ENCODE results near the gene SEC14L2.
A peak's percentile ranks its signal among the peaks of the same experiment; 100 is the strongest.
"Not testable (repeated sequence)": the region's sequence is repeated elsewhere in the genome, so short reads cannot be mapped to it uniquely, and the experiment has no call there.

SEC14L2 gene

DNA sequence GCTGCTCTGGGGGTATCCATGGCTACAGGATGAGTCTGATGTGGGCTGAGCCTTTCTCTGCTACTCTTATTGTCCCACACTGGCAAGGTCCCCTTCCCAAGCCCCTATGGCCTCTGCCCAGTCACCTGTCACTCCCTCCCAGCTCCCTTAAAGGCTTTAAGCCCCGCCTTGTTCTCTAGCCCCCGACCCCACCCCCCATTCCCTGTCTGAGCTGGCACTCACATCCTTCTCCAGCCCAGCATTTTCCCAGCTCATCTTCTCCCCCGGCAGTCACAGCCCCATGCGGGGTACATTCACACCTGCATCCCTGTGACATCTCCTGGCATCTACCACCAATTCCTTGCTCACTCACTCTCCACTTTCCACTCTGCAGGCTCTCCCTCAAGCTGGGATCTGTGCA lies 33.1 kb downstream of the SEC14L2 start:
- DNase-seq, result no peak

DNA sequence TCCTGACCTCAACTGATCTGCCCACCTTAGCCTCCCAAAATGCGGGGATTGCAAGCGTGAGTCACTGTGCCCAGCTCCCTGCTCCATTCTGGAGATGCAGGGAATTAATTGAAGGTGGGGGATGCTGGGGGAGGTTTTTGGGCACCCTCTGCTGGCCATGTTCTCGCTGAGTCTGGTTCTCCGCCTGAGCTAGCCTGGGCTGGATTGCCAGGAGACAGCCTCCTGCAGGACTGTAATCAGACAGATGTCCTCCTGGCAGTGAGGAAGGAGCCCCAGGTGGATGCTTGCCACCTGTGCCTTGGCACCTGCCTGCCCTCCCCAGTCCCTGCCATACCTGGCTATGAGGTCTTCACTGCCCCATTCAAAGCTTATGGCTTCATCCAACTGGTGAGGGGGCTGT lies 34.1 kb downstream of the SEC14L2 start:
- no peak for DNase-seq

DNA sequence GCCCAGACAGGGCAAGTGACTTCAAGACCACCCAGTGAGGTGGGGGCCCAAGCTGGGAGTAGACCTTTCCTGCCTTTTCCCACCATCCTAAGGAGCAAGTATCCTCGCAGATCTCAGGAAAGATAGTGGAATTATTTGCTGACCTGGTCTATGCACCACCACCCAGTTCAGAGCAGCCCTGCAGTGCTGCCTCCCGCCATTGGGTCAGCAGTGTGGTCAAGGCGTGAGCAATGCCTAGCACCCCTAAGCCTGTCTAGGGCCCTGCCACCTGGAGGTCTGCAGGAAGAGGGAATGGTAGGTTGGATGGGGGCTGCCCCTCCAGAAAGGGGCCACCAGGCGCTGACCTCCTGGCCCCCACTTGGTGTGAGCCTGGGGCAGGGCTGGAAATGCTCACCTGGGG lies 35.3 kb downstream of the SEC14L2 start:
- no peak for DNase-seq

DNA sequence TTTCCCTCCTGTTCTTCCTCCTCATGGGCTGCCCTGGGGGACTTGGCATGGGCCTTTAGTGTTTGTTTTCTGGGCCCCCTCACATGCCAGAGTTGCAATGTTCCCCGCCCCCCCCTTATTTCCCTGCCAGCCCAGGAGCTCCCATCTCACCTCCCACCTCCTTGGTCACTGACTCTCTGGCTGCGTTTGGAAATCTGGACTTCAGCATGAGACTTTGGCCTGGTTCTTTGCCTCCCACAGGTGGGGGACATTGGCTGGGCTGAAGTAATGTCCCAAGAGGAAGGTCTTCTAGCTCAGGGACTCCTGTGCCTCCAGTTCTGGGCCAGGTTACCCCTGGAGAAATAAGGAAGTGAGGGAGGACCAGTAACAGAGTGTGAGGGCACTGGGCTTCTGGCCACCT lies 35.7 kb downstream of the SEC14L2 start:
- DNase-seq, result no peak

DNA sequence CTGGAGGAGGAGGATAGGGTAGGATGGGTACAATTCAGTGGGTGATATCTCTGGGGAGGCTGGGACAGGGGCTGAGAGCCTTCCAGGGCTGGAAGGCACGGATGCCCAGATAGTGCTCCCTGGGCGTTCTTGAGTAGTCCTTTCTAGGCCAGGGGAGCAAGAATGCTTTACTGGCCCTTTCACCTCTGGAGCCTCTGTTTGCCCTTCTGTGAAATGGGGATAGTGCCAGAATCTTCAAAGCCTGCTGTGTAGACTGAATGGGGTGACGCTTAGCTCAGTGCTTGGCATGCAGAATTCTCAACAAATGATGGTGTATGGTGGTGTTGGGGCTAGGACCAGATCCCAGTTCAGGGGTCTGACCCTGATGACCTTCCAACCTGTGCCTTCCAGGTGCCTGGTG lies 36.4 kb downstream of the SEC14L2 start:
- DNase-seq, result no peak

DNA sequence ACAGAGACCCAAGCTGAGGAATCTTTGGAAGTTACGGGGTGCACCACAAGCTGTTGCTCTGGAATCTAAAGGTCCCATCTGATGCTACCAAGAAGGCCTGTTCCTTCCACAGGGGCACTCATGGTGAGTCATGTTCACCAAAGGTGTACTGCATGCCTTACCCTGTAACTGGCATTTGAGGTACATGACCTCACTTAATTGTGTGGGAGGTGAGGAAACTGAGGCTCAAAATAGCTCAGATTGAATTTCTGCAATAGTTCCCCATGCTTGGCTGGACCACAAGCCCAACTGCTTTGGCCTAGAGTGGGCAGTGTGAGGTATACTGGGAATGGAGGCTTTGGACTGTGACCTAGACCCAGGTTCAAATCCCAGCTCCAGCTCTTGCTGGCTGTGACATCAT lies 37.0 kb downstream of the SEC14L2 start:
- no peak for DNase-seq

DNA sequence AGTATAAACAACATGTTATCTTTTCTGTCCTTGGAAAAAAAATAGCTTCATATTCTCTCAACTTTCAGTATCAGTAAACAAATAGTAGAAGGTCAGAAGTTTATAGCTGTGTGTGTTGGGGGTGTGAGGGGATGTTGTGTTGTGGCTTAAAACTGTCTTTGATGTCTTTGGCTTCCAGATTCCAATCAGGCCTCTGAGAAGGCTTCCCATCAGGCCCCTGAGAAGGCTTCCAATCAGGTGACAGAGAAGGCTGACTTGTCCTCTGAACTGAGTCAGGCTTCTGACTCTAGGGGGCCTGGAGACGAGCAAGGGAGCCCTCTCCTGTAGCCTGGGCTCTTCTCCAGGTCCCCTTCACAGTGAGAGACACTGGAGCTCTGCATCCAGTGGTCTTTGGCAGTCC lies 38.0 kb downstream of the SEC14L2 start:
- no peak for DNase-seq

DNA sequence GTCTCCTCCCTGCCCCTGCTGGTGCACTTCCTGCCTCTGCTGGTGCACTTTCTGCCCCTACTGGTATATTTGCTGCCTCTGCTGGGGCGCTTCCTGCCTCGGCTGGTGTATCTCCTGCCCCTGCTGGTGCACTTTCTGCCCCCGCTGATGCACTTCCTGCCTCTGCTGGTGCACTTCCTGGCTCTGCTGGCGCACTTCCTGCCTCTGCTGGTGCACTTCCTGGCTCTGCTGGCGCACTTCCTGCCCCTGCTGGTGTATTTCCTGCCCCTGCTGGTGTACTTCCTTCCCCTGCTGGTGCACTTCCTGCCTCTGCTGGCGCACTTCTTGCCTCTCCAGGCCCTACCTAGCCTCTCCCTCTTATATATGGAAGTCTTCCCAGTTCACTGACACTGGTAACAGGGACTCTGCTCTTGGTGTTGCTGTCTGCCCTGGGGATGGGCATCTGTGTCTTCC lies 38.9 kb downstream of the SEC14L2 start:
- DNase-seq, result peak; percentile 93

DNA sequence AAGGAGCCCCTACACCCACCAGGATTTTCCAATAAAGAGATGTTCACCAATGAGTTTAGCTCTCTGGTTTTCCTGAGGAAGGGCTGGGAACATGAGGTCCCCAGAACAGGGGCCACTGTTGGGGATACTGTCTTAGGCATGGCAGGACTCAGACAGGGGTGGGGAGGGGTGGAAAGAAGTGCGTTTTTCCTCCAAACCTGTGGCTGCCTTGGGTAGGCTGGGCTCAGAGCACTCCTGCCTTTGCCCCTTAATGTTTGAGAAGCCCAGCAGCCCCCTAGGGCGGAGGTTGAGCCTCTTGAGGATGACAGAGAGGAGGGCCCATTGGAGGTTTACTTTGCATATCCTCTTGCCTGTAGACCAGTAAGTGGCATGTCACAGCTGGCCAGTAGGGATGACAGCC lies 39.4 kb downstream of the SEC14L2 start:
- no peak for DNase-seq

DNA sequence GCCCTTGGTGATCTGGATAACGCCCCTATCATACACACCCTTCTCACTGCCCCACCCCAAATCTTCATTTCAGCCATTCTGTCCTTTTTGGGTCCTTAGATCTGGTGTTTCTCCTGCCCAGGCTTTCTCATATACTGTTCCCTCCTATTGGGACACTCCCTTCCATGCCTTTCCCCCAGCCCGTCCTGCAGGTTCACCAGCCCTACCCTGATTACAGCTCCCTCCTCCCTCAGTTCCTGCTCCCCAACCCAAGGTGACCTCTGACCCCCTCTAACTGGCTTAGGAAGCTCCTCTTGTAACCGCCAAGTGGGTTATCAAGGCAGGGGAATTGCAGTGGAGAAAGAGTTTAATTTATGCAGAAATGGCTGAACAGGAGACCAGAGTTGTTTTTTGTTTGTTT lies 41.7 kb downstream of the SEC14L2 start:
- no peak for DNase-seq

DNA sequence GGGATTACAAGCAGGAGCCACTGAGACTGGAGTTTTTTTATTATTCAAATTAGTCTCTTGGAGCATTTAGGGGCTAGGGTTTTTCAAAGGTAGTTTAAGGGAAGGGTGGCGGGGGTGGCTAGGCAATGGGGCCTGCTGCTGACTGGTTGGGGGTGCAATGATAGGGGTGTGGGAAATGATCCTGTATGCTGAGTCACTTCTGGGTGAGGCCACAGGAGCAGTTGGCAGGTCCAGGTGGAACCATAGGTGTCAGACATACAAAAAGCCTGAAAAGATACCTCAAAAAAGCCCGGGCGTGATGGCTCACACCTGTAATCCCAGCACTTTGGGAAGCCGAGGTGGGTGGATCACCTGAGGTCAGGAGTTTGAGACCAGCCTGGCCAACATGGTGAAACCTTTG lies 42.4 kb downstream of the SEC14L2 start:
- no peak for DNase-seq

DNA sequence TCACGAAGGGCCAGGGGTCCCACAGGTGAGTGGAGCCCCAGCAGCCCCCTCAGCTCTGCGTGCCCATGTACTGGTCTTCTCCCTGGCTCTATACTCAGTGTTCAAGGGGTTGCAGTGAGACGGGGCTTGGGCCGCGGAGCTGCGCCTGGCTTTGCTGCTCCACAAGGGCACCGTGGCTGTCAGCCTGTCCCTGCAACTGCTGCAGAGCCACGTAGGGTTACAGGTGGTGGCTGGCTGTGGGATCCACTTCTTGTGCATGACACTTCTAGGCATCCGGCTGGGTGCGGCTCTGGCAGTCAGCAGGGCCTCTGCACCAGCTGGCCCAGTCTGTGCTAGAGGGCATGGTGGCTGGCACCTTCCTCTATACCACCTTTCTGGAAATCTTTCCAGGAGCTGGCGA lies 43.0 kb downstream of the SEC14L2 start:
- DNase-seq, result no peak

DNA sequence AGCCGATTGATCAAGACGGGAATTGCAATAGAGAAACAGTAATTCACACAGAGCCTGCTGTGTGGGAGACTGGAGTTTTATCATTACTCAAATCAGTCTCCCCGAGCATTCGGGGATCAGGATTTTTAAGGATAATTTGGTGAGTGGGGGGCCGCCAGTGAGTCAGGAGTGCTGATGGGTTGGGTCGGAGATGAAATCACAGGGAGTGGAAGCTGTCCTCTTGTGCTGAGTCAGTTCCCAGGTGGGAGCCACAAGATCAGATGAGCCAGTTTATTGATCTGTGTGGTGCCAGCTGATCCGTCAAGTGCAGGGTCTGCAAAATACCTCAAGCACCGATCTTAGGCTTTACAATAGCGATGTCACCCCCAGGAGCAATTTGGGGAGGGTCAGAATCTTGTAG lies 44.3 kb downstream of the SEC14L2 start:
- DNase-seq, result no peak

DNA sequence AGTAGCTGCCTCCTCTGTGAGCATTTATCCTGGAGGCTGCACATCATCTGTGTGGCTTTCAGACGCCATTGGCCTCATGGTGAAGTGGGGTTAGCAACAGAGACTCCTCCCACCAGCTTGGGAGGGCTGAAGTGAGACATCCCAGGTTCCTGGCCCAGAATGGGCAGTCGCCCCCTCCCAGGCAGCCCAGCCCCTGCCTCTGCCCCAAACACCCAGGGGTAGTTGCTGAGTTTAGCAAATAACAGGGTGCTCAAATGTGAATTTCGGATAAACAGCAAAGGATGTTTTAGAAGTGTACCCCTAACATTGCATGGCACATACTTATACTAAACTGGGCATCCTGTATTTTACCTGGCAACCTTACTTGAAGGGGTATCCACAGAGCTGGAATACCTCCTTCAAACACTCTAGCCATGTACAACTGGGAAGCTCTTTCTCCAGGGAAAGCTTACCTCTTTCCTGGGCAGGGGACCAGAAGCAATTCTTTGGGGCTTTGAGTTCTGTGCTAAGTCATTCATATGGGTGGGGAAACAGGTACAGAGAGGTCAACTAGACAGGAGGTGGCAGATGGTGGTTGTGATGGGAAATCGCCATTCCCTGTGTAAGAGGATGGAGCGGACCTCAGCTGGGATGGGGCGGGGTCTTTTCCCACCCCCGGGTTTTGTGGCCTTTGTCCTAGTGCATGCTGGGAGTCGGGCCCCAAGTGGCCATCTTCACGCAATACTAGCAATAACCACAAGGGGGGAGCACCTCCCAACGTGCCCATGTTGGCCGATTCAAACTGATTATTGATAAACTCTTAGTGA lies 48.0 kb downstream of the SEC14L2 start:
- DNase-seq, result peak; percentile 82

DNA sequence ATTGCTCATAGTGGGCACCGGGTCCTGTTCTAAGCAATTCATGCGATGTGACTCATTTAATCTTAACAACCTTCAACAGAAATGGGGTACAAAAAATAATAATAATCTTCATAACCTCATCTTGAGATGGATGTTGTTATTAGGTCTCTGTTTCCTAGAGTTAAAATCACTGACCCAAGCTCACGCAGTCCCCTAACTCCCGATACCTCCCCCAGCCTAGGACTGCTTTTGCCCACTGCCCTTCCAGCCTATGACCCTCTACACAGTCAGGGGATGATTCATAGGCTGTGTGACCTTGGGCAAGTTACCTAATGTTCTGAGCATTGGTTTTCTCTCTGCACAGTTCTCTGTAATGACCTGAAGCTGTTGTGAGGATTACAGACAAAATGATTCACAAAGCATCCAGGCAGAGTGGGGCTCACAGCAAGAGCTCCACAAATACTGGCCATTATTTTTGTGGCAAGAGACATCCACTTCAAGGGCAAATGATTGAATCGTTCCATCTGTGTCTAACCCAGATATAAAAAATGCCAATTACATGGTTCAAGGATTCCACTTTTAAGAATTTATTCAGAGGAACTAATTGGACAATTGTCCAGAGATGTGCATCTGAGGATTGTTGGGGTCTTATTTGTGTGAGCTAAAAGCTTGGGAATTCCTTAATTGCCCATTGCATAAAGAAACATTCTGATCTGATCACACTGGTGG lies 48.8 kb downstream of the SEC14L2 start:
- no peak for DNase-seq

DNA sequence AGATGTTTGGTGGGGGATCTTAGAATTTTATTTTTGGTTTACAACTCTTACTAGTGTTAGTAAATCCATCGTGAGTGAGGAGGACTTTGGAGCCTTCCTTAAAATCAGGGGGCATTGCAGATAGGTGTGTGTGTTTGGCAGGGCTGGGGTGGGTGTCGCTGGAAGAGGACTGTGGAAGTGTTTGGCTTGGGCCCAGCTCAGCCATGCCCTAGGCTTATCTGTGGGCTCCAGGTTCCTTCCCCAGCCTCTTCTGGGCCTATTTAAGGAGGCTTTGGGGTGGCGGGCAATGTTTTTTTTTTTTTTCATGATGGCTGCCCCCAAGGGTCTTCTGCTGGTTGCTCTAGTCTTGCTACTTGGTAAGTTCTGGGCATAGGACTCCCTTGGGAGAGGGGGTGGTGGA lies 50.8 kb downstream of the SEC14L2 start:
- DNase-seq, result no peak

DNA sequence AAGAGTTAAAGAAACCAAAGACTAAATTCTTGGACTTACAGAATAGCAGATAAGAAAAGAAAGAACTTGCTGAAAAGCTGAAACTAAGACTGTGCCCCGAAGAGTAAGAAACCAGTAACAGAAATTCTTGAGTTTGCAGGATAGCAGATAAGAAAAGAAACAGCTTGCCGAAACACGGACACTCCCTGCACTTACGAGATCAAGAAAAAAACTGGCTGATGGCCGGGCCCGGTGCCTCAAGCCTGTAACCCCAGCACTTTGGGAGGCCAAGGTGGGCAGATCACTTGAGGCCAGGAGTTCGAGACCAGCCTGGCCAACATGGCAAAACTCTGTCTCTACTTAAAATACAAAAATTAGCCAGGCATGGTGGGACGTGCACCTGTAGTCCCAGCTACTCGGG lies 54.7 kb downstream of the SEC14L2 start:
- DNase-seq, result not testable (repeated sequence)

DNA sequence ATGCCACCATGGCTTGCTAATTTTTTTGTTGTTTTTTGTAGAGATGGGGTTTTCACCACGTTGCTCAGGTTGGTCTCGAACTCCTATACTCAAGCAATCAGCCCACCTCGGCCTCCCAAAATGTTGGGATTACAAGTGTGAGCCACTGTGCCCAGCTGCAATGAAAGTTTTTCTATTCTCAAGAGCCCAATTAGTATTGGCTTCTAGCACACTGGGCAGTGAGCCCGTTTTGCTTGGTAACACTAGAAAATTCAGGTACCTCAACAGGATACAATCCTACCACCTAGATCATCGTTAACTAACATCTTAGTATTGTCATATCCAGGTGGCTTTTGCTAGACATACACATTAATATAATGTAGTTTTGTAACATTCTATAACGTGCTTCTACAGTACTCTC lies 56.0 kb downstream of the SEC14L2 start:
- DNase-seq, result no peak

DNA sequence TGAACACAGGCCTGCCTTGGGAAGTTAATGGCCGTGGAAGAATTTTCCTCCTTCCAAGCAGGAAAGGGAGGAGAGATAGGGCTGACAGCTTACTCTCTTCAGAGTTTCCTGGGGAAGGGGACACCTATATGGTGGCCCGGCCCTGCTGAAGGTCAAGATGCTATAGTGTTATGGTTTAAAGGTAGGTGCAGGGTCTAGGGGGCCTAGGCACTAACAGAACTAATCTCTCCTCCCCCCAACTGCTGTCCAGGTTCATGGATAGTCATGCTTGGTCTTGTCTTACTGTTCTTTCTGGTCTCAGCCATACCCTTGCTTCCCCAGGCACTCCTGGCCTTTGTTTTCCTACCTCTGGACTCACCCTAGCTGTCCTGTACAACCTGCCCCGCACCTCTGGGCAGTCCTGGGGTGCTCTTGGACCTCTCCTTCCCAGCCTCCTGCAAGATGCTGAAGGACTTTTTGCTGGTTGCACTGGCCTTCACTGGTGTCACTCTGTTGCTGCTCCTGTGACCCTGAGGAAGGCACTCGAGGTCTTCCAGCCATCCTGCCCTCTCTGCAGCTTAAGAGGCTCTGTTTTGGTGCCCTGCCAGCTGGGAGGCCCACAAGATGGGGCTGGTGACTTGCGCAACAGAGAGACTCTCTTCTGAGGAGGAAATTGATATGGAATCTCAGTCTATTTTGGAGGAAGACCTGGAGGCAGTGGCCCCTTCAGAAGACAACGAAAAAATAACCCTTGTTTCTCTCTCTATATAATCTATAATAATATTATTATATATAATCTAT lies 57.1 kb downstream of the SEC14L2 start:
- no peak for DNase-seq

DNA sequence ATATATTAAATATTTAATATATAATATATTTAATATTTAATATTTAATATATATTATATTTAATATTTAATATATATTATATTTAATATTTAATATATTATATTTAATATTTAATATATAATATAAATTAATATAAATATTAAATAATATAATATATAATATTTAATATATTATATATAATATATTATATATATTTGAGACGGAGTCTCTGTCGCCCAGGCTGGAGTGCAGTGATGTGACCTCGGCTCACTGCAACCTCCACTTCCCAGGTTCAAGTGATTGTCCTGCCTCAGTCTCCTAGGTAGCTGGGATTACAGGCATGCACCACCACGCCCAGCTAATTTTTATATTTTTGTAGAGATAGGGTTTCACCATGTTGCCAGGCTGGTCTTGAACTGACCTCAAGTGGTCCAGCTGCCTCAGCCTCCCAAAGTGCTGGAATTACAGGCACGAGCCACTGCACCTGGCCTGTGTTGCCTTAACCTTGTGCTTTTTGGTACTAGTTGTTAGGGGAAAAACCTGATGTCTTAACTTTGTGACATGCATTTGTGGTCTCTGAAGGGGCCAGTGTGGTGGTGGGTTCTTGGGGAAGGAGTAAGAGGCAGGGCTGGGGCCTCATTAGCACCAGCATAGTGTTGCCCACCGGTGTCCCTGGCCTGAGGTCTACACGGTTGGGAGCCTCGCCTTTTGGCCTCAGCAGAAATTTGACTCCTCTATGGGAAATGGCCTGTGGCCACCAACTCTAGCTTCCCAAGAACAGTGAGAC lies 58.4 kb downstream of the SEC14L2 start:
- DNase-seq, result no peak

DNA sequence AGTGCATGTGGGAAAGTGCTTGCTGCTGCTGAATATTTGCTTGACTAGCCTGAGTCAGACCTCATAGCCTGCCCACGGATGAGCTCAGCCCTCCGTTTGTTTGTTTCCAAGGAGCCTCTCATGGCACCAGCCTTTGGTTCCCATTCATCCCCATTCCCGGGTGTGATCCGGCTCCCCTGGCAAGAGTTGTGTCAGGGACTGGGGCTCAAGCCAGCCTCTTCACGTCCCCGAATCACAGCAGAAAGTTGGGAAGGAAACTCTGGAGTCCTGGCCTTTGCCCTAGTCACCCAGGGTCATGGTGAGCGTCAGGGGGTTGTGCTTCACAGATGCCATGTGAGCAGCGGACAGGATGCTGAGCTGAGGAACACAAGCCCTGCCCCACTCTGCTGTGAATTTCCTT lies 61.2 kb downstream of the SEC14L2 start:
- no peak for DNase-seq

DNA sequence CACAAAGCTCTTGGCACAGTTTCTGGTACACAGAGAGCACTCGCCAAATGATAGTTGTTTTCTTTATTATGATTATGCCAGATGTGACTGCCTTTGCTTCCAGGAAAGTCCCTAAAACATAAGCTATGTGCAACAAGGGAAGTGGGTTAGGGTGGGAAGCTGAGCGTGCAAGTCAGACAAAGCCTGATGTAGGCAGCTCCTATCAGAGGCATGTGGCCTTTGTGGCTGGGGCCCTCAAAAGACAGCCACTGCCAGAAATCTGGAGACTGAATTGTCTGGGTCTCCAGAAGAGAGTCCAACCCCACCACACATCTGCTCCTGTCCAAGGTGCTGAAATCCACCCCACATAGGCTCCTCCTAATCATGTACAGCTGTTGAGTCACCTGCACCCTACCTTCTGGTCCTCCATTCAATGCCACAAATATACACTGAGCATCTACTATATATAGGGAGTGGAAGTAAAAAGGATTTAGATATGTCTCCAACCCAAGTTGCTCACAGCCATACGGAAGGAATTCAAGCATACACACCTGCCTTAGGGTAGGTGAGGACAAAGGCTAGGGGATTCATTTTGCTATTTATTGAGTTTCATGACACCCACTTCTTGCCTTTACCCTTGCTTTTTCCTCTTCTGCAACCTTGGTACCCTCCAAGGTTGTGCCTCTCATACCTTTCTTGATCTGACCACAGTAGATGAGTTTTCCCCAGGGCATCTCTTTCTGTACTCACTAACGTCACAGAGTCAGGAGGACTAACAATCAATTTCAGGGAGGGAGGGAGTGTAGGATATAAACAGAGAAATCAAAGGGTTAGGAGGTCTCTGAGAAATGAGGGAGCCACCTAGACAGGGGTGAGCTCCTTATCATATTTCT lies 62.6 kb downstream of the SEC14L2 start:
- no peak for DNase-seq
